NOMO-1 treated with DMSO at 0.1 percent for 48 hours (cell line): ENCODE measurements around the gene CRHR1.

Source experiments
- DNase-seq: peaks from one replicate; lab custom pipeline; 2025; ENCODE audit not compliant: unreplicated experiment; lab: John Stamatoyannopoulos, UW

CRHR1 gene

GRCh38 chr17:45758544-45758943, 25.6 kb upstream of the CRHR1 start:
- no peak for DNase-seq

- no peak for DNase-seq
Observed at GRCh38 chr17:45759761-45760160, 24.4 kb upstream of the CRHR1 start.

- DNase-seq, result no peak
Observed at GRCh38 chr17:45761957-45762565, 22.1 kb upstream of the CRHR1 start.

GRCh38 chr17:45763182-45763581, 20.9 kb upstream of the CRHR1 start:
- no peak for DNase-seq

- no peak for DNase-seq
Observed at GRCh38 chr17:45764479-45764878, 19.6 kb upstream of the CRHR1 start.

GRCh38 chr17:45768000-45768399, 16.1 kb upstream of the CRHR1 start:
- DNase-seq, result no peak

GRCh38 chr17:45770632-45771270, 13.4 kb upstream of the CRHR1 start:
- DNase-seq, result no peak

- no peak for DNase-seq
Observed at GRCh38 chr17:45771271-45771959, 12.7 kb upstream of the CRHR1 start.

GRCh38 chr17:45775148-45775547, 9.0 kb upstream of the CRHR1 start:
- no peak for DNase-seq

GRCh38 chr17:45775576-45776011, 8.5 kb upstream of the CRHR1 start:
- no peak for DNase-seq

- DNase-seq, result no peak
Observed at GRCh38 chr17:45776896-45777295, 7.2 kb upstream of the CRHR1 start.

GRCh38 chr17:45777388-45777787, 6.7 kb upstream of the CRHR1 start:
- no peak for DNase-seq

GRCh38 chr17:45780921-45781320, 3.2 kb upstream of the CRHR1 start:
- no peak for DNase-seq

GRCh38 chr17:45782889-45783592, 1.1 kb upstream of the CRHR1 start:
- DNase-seq, result no peak

GRCh38 chr17:45783593-45784292, 377 bp upstream of the CRHR1 start:
- DNase-seq, result no peak

GRCh38 chr17:45784741-45785479, 790 bp downstream of the CRHR1 start:
- DNase-seq, result peak; percentile 27

GRCh38 chr17:45785480-45786193, 1.5 kb downstream of the CRHR1 start:
- no peak for DNase-seq

- DNase-seq, result no peak
Observed at GRCh38 chr17:45786349-45786748, 2.2 kb downstream of the CRHR1 start.

- no peak for DNase-seq
Observed at GRCh38 chr17:45787044-45787443, 2.9 kb downstream of the CRHR1 start.

- DNase-seq, result no peak
Observed at GRCh38 chr17:45787656-45788055, 3.5 kb downstream of the CRHR1 start.
